Effector memory CD4-positive, alpha-beta T cell (primary cell): ENCODE results near the gene KCNB1.

Source experiments
- DNase-seq, 3 donors: peaks; one replicate each; pipeline ENCODE4 v3.0.0-alpha.2; 2020
- H3K27ac ChIP-seq: 2 replicates; pipeline ENCODE4 v1.7.0; 2013; ENCODE audit warnings: mild to moderate bottlenecking, low read length, moderate library complexity; ENCODE audit not compliant: insufficient read depth, poor library complexity, severe bottlenecking
- H3K27me3 ChIP-seq: replicated peaks from 2 replicates; pipeline ENCODE4 v1.7.0; 2013; ENCODE audit warnings: mild to moderate bottlenecking, low read length; ENCODE audit not compliant: insufficient read depth, control insufficient read depth, poor library complexity, severe bottlenecking
- H3K36me3 ChIP-seq: 2 replicates; pipeline ENCODE4 v1.7.0; 2013; ENCODE audit warnings: mild to moderate bottlenecking, low read length, moderate library complexity; ENCODE audit not compliant: control insufficient read depth, insufficient read depth
- H3K4me1 ChIP-seq: 2 replicates; pipeline ENCODE4 v1.7.0; 2013; ENCODE audit warnings: low read length, mild to moderate bottlenecking; ENCODE audit not compliant: control insufficient read depth, insufficient read depth, poor library complexity, severe bottlenecking
- H3K4me3 ChIP-seq: 2 replicates; pipeline ENCODE4 v1.7.0; 2013; ENCODE audit warnings: low read length, low read depth, mild to moderate bottlenecking; ENCODE audit not compliant: insufficient read depth, poor library complexity, severe bottlenecking
- H3K9me3 ChIP-seq: 2 replicates; pipeline ENCODE4 v1.7.0; 2013; ENCODE audit warnings: mild to moderate bottlenecking, low read length, moderate library complexity; ENCODE audit not compliant: control insufficient read depth

Gene KCNB1

DNA sequence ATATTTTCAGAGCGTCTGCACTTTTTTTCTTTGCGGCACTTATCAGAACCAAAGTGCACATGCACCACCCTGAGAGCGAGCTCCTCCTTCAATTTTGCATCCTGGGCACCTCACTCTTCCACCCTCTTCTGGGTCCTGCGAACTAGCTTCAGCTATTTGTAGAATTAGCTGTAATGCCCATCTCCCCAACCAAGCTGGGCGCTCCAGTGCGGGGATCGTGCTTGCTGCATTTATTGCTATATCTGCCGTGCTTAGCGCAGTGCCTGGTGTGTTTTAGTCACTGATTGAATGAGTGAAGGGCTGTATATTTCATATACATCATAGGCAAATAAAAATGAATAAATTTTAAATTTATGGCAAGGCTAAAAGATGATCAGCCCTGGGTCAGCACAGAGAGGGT lies 75.8 kb downstream of the KCNB1 start:
- Histone ChIP-seq H3K36me3 (no peaks in the 10 kb centered on the region), H3K27me3 (no peaks in the 10 kb centered on the region), H3K4me3 (no peak overlapping the region), H3K27ac (no peak overlapping the region), H3K4me1 (no peaks in the 10 kb centered on the region), H3K9me3 (no peaks in the 10 kb centered on the region)
- DNase-seq, result no peak

DNA sequence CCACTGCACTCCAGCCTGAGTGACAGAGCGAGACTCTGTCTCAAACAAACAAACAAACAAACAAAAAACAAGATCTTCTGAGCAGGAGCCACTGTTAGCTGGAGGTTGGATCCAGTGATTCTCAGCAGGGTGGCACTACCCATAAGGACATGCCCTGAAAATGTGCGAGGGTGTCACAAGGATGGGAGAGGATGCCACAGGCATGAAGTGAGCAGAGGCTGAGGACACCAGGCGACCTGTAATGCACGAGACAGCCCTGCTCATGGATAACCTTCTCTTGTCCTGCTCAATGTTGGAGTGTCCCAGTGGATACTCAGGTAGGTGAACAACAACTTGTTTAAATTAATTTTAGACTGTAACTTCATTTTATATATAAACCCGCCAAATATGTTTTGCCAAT lies 76.8 kb downstream of the KCNB1 start:
- H3K4me1 ChIP-seq, result no peaks in the 10 kb centered on the region
- no peak for DNase-seq
- H3K36me3 ChIP-seq, result no peaks in the 10 kb centered on the region
- H3K9me3 ChIP-seq, result no peaks in the 10 kb centered on the region
- no peaks in the 10 kb centered on the region for H3K27me3 ChIP-seq
- no peak overlapping the region for H3K4me3 ChIP-seq
- no peak overlapping the region for H3K27ac ChIP-seq

DNA sequence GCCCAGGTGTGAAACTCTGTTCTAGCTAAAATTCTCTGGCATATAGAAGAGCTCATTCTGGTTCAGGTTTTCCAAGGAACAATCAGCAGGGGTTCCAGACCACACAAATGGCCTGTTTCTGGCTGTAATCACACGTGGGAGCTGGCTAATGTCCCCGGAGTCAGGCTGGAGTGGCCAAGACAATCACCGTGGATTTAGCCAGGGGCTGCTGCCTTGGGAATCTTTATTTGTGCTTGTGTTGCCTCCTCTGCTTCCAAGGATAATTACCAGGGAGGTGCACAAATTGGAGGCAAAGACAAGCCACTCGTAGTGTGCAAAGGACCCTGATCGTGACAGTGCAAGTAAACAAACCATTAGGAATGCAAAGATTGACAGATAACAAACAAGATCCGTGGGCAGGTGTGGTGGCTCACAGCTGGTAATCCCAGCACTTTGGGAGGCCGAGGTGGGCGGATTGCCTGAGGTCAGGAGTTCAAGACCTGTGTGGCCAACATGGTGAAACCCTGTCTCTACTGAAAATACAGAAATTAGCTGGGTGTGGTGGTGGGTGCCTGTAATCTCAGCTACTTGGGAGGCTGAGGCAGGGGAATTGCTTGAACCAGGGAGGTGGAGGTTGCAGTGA lies 77.3 kb downstream of the KCNB1 start:
- Histone ChIP-seq H3K4me1 (no peaks in the 10 kb centered on the region), H3K36me3 (no peaks in the 10 kb centered on the region), H3K9me3 (no peaks in the 10 kb centered on the region), H3K27me3 (no peaks in the 10 kb centered on the region), H3K4me3 (no peak overlapping the region), H3K27ac (no peak overlapping the region)
- no peak for DNase-seq

DNA sequence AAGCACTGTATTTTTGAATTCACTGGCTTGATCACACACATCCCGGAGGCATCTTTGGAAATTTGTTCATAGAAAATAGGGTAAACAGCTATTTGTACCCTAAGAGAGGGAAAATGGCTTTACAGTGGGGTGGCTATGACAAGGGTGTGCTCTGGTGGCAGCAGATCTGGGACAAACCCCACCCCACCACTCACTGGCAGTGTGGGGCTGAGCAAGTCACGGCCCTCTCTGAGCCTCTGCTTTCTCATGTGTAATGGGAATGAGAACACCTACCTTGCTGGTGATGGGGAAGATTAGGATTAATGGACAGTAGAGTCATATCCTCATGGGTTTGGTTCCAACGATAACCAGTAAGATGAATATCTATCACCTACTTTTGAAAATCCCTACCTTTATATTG lies 78.0 kb downstream of the KCNB1 start:
- Histone ChIP-seq H3K27ac (no peak overlapping the region), H3K9me3 (no peaks in the 10 kb centered on the region), H3K36me3 (no peaks in the 10 kb centered on the region), H3K4me3 (no peak overlapping the region), H3K27me3 (no peaks in the 10 kb centered on the region), H3K4me1 (no peaks in the 10 kb centered on the region)
- DNase-seq, result no peak

DNA sequence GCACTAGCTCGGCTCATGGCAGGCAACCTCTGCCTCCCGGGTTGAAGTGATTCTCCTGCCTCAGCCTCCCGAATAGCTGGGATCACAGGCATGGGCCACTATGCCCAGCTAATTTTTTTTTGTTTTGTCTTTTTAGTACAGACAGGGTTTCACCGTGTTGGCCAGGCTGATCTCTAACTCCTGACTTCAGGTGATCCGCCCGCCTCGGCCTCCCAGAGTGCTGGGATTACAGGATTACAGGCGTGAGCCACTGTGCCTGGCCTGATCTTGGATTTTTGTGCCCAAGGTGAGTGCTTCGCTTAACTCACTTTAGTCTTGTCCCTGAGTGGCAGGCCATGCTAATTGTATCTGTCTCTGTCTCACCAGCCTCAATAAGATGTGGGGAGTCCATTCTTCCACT lies 78.6 kb downstream of the KCNB1 start:
- DNase-seq, result no peak
- H3K4me3 ChIP-seq, result no peak overlapping the region
- no peaks in the 10 kb centered on the region for H3K4me1 ChIP-seq
- no peak overlapping the region for H3K27ac ChIP-seq
- no peaks in the 10 kb centered on the region for H3K36me3 ChIP-seq
- no peaks in the 10 kb centered on the region for H3K27me3 ChIP-seq
- H3K9me3 ChIP-seq, result no peaks in the 10 kb centered on the region

DNA sequence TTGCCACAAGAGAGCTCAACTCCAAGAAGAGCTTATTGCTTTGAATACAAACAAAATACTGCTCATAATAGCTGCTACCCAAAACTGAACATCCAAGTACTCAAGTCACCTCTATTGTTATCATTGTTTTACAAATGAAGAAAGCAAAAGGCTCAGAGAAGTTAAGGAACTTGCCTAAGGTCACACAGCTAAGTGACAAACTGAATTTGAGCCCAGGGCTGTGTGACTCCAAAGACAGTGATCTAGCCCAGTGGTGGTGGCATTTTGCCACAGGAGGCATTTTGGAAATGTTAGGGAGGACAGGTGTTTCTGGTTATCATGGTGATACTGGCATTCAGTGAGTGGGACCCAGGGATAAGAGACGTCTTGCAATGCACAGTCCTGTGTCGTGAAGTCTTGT lies 79.5 kb downstream of the KCNB1 start:
- Histone ChIP-seq H3K27me3 (no peaks in the 10 kb centered on the region), H3K9me3 (no peaks in the 10 kb centered on the region), H3K36me3 (no peaks in the 10 kb centered on the region), H3K4me3 (no peak overlapping the region), H3K4me1 (no peaks in the 10 kb centered on the region), H3K27ac (no peak overlapping the region)
- no peak for DNase-seq

DNA sequence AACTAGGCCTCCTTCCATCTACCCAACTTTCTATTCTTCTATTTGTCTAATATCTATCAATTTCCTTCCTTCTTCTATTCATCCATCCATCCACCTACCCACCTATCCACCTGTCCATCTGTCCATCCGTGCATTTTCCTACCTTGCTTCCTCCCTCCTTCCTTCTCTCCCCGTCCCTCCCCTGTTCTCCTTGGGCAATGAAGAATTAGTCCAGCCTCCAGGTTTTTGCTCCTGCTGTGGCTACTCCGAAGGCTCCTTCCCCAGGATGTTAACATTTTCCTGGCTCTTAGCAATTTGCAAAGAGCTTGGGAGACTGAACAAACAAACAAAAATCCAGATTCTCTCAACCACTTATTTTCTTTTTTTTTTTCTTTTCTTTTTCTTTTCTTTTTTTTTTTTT lies 81.6 kb downstream of the KCNB1 start:
- H3K4me1 ChIP-seq, result no peaks in the 10 kb centered on the region
- no peaks in the 10 kb centered on the region for H3K9me3 ChIP-seq
- no peaks in the 10 kb centered on the region for H3K36me3 ChIP-seq
- H3K4me3 ChIP-seq, result no peak overlapping the region
- DNase-seq, result no peak
- H3K27me3 ChIP-seq, result no peaks in the 10 kb centered on the region
- H3K27ac ChIP-seq, result no peak overlapping the region

DNA sequence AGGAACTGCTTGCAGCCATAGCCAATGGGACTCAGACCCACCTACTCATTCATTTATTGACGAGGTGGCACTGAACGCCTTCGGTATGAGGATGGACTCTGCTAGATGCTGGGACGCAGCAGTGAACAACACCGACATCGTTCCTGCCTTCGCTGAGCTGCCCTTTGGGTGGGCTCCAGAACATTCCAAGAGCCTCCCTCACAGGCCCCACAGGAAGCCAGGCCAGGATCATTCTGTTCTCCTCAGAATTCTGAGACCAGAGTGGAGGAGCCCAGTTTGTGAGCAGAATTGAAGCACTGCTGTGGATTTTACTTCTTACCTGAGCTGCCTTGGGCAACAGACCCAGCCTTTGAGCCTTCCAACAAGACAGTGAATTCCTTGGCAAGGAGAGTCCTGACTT lies 82.1 kb downstream of the KCNB1 start:
- no peak for DNase-seq
- Histone ChIP-seq H3K27ac (no peak overlapping the region), H3K36me3 (no peaks in the 10 kb centered on the region), H3K27me3 (no peaks in the 10 kb centered on the region), H3K9me3 (no peaks in the 10 kb centered on the region), H3K4me3 (no peak overlapping the region), H3K4me1 (no peaks in the 10 kb centered on the region)

DNA sequence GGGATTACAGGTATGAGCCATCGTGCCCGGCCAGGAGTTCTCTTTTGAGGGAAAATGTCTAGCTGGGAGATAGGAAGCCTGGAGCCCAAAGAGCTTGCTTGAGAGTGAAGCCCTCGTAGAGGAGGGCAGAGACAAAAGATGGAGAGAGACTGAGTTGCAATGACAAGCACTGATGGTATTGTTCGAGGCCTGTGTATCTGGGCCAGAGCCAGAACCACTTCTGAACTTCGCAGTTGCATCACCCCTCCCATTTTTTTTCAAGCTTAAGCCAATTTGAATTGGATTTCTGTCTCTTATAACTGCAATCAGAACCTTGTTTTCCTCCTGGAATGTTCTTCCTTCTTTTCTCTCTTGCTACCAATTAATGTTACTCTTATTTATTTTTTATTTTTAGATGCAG lies 83.1 kb downstream of the KCNB1 start:
- Histone ChIP-seq H3K36me3 (no peaks in the 10 kb centered on the region), H3K4me3 (no peak overlapping the region), H3K4me1 (no peaks in the 10 kb centered on the region), H3K27me3 (no peaks in the 10 kb centered on the region), H3K9me3 (no peaks in the 10 kb centered on the region), H3K27ac (no peak overlapping the region)
- DNase-seq, result no peak

DNA sequence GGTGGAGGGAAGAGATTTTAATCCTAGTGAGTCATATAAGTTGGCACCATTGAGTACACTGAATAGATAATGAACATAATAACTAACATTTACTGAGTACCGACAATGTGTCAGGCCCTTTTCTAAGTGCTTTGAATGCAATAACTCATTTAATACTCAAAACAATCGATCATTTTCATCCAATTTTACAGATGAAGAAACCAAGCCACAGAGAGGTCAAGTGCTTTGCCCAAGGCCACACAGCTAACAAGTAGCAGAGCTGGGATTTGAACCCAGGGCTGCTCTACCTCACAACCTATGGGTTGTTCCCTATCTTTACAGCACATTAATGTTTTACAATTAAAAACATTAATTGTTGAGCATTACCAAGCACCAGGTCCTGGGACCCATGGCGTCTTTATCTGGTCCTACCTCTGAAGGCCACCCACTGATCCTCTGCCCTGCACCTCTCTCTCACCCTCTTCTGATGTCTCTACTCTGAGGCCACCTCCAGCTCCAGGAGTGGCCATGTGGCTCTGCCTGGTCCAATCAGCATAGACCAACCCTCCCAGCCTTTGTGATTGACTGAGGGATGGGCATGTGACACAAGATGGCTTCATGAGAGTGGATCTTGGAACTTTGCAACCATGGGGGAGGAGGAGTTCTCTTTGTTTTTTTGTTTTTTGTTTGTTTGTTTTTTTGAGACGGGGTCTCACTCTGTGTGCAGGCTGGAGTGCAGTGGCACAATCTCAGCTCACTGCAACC lies 83.9 kb downstream of the KCNB1 start:
- H3K9me3 ChIP-seq, result no peaks in the 10 kb centered on the region
- no peaks in the 10 kb centered on the region for H3K27me3 ChIP-seq
- no peaks in the 10 kb centered on the region for H3K4me1 ChIP-seq
- H3K27ac ChIP-seq, result no peak overlapping the region
- H3K4me3 ChIP-seq, result no peak overlapping the region
- DNase-seq, result no peak
- no peaks in the 10 kb centered on the region for H3K36me3 ChIP-seq
